Endodermal cell (in vitro differentiated cells): Measurements from ENCODE around the gene PDCL2. TPM values are rescaled to one million over a fixed set of nuclear protein-coding genes. Genes with fewer than 3 reads are reported as not detected.

ENCODE experiments used
- DNase-seq: peaks from one replicate; pipeline ENCODE4 v3.0.0-alpha.2; 2017
- H3K27ac ChIP-seq: 2 replicates; pipeline ENCODE4 v1.5.1; 2013; ENCODE audit warnings: mild to moderate bottlenecking, low read depth, low read length, moderate library complexity
- H3K27me3 ChIP-seq: 2 replicates; pipeline ENCODE4 v1.6.1; 2013; ENCODE audit warnings: mild to moderate bottlenecking, low read length, moderate library complexity; ENCODE audit not compliant: insufficient read depth, control insufficient read depth, poor library complexity, severe bottlenecking
- H3K36me3 ChIP-seq: 2 replicates; pipeline ENCODE4 v1.7.0; 2013; ENCODE audit warnings: mild to moderate bottlenecking, low read length, moderate library complexity; ENCODE audit not compliant: control insufficient read depth, insufficient read depth
- H3K4me1 ChIP-seq: one replicate; pipeline ENCODE4 v1.7.0; 2013; ENCODE audit warnings: low read length; ENCODE audit not compliant: control insufficient read depth, insufficient read depth
- H3K4me3 ChIP-seq: 2 replicates; pipeline ENCODE4 v1.5.1; 2013; ENCODE audit warnings: mild to moderate bottlenecking, low read length, moderate library complexity
- H3K9ac ChIP-seq: 2 replicates; pipeline ENCODE4 v1.6.1; 2013; ENCODE audit warnings: mild to moderate bottlenecking, low read length, moderate library complexity; ENCODE audit not compliant: poor library complexity, severe bottlenecking; ENCODE audit errors: extremely low read depth
- H3K9me3 ChIP-seq: 2 replicates; pipeline ENCODE4 v1.6.1; 2013; ENCODE audit warnings: mild to moderate bottlenecking, low read length, moderate library complexity; ENCODE audit not compliant: control insufficient read depth
- H3K27ac Mint-ChIP-seq: 2 replicates; pipeline ENCODE4 v1.8.0; 2020; ENCODE audit warnings: mixed read lengths
- H3K27me3 Mint-ChIP-seq: 2 replicates; pipeline ENCODE4 v1.8.0; 2021; ENCODE audit warnings: mild to moderate bottlenecking, mixed read lengths; ENCODE audit not compliant: insufficient read depth
- H3K36me3 Mint-ChIP-seq: 2 replicates; pipeline ENCODE4 v1.8.0; 2020; ENCODE audit warnings: low read depth, mixed read lengths
- H3K4me1 Mint-ChIP-seq: 2 replicates; pipeline ENCODE4 v1.8.0; 2020; ENCODE audit warnings: mixed read lengths
- H3K4me3 Mint-ChIP-seq: 2 replicates; pipeline ENCODE4 v1.8.0; 2020; ENCODE audit warnings: mild to moderate bottlenecking, moderate library complexity, mixed read lengths
- H3K9me3 Mint-ChIP-seq: 2 replicates; pipeline ENCODE4 v1.8.0; 2020; ENCODE audit warnings: mild to moderate bottlenecking, mixed read lengths
- CTCF ChIP-seq: fragments of 200-600 bp; sonication (generic); conservative IDR thresholded peaks from 2 replicates; pipeline ENCODE4 v1.5.0; 2021; ENCODE audit warnings: antibody characterized with exemption, mild to moderate bottlenecking
- WGBS, 2 experiments: methylation state at CpG; one replicate each; pipeline versions ENCODE4 v1.1.5 to v1.1.7; 2013; ENCODE audit warnings: missing lambda C conversion rate in 2 of 2, mixed read lengths in 1 of 2; ENCODE audit not compliant: insufficient coverage in 1 of 2, insufficient read length in 1 of 2; 5-methylcytosine and 5-hydroxymethylcytosine counted together
- total RNA-seq, 2 donors: library from RNA; stranded (reverse); fragmentation: NEBNext Ultra II Directional in 1 of 2; extraction: Animal tissue kit (Norgen Biotek cat#: 25700) in 1 of 2; gene quantifications; 2 replicates in 1 of 2; 3 replicates in 1 of 2; pipeline ENCODE4 v1.2.1, GENCODE V29; 2021

Gene PDCL2
- total RNA-seq, 2 donors from 2014 or later = not detected

GRCh38 chr4:55524844-55525571 lies 67.0 kb downstream of the PDCL2 start:
- no peak for TF ChIP-seq CTCF
- Histone ChIP-seq H3K4me1 (no peaks in the 10 kb centered on the region), H3K27me3 (no peaks in the 10 kb centered on the region), H3K9me3 (peaks cover 4% of the 10 kb centered on the region), H3K9ac (no peak overlapping the region), H3K27ac (no peak overlapping the region), H3K36me3 (no peaks in the 10 kb centered on the region), H3K4me3 (no peak overlapping the region)
- Mint-ChIP-seq H3K9me3 (peaks cover 6% of the 10 kb centered on the region), H3K27me3 (no peaks in the 10 kb centered on the region), H3K27ac (no peak overlapping the region), H3K36me3 (peaks cover 10% of the 10 kb centered on the region), H3K4me1 (peaks cover 19% of the 10 kb centered on the region), H3K4me3 (no peak overlapping the region)
- no peak for DNase-seq
- 86 to 100% methylated on average over 1 to 4 of the region's 4 CpGs for WGBS, 2 experiments

- TF ChIP-seq CTCF = no peak
- Mint-ChIP-seq H3K4me3 (no peak overlapping the region), H3K4me1 (peaks cover 10% of the 10 kb centered on the region), H3K27ac (no peak overlapping the region), H3K27me3 (no peaks in the 10 kb centered on the region), H3K9me3 (peaks cover 18% of the 10 kb centered on the region), H3K36me3 (peaks cover 18% of the 10 kb centered on the region)
- Histone ChIP-seq H3K4me1 (no peaks in the 10 kb centered on the region), H3K4me3 (no peak overlapping the region), H3K27ac (no peak overlapping the region), H3K27me3 (no peaks in the 10 kb centered on the region), H3K9ac (no peak overlapping the region), H3K9me3 (peaks cover 19% of the 10 kb centered on the region), H3K36me3 (no peaks in the 10 kb centered on the region)
- DNase-seq = no peak
Observed at GRCh38 chr4:55518442-55518841, 73.6 kb downstream of the PDCL2 start.

- Histone ChIP-seq H3K27ac (no peak overlapping the region), H3K4me1 (no peaks in the 10 kb centered on the region), H3K4me3 (no peak overlapping the region), H3K36me3 (no peaks in the 10 kb centered on the region), H3K9ac (no peak overlapping the region), H3K9me3 (peaks cover 23% of the 10 kb centered on the region), H3K27me3 (no peaks in the 10 kb centered on the region)
- Mint-ChIP-seq H3K27ac (no peak overlapping the region), H3K4me3 (no peak overlapping the region), H3K9me3 (peaks cover 18% of the 10 kb centered on the region), H3K27me3 (no peaks in the 10 kb centered on the region), H3K36me3 (peaks cover 17% of the 10 kb centered on the region), H3K4me1 (peaks cover 10% of the 10 kb centered on the region)
- no peak for TF ChIP-seq CTCF
- no peak for DNase-seq
- WGBS, 2 experiments = 100% methylated on average over 2 of the region's 2 CpGs; no CpG with 5 or more reads in 1 of the 2 experiments
Observed at GRCh38 chr4:55517526-55518229, 74.4 kb downstream of the PDCL2 start.
